Endothelial cell of umbilical vein (primary cell): Measurements from ENCODE around the gene ACVR1C.

ENCODE experiments used
- MYC ChIP-seq: IDR thresholded peaks from one replicate; pipeline ENCODE4 v1.6.1; 2011; ENCODE audit warnings: mild to moderate bottlenecking, low read depth, low read length
- POLR2A ChIP-seq: IDR thresholded peaks from 2 replicates; pipeline ENCODE4 v1.6.1; 2012; ENCODE audit warnings: low read depth, mild to moderate bottlenecking, control low read depth, low read length
- TF ChIP-seq, protein P1 (sequence below), 2 donors: IDR thresholded peaks; 1 replicate in 1 of 2; 2 replicates in 1 of 2; pipeline ENCODE4 v1.5.1; 2011; ENCODE audit warnings: low read length in 2 of 2, mild to moderate bottlenecking in 2 of 2, moderate library complexity in 2 of 2, control low read depth in 1 of 2, inconsistent platforms in 1 of 2, low read depth in 1 of 2; ENCODE audit not compliant: insufficient read depth in 1 of 2; ENCODE audit errors: extremely low read depth in 1 of 2

DNA sequence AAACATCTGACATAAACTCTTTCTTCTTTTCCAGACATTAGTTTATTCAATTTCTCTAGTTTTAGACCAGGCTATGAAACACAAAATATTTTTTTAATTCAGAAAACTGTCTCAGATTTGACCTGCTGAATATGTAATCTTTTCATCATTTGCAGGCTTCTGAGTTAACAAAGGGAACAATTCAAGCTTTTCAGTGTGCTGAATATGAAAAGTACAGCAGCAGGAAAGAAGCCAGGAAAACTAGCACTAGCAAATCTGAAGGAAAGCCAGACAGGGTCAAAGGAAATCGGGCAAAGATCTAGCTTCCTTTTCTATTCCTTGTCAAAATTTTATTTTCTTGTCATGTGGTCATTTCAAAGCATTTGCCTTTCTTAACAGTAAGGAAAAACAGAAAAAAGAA, 35.3 kb downstream of the ACVR1C start:
- TF ChIP-seq, protein P1, sequence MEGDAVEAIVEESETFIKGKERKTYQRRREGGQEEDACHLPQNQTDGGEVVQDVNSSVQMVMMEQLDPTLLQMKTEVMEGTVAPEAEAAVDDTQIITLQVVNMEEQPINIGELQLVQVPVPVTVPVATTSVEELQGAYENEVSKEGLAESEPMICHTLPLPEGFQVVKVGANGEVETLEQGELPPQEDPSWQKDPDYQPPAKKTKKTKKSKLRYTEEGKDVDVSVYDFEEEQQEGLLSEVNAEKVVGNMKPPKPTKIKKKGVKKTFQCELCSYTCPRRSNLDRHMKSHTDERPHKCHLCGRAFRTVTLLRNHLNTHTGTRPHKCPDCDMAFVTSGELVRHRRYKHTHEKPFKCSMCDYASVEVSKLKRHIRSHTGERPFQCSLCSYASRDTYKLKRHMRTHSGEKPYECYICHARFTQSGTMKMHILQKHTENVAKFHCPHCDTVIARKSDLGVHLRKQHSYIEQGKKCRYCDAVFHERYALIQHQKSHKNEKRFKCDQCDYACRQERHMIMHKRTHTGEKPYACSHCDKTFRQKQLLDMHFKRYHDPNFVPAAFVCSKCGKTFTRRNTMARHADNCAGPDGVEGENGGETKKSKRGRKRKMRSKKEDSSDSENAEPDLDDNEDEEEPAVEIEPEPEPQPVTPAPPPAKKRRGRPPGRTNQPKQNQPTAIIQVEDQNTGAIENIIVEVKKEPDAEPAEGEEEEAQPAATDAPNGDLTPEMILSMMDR (IDR thresholded peaks at IDR 0.05; ENCODE audit: extremely low read depth in 1 of 2, insufficient read depth in 1 of 2, low read depth in 1 of 2, low read length in 2 of 2): no peak
- TF ChIP-seq MYC (no peak), POLR2A (no peak)
